H1 (cell line): Measurements from ENCODE around the gene LMX1B. TPM values are rescaled to one million over a fixed set of nuclear protein-coding genes. Genes with fewer than 3 reads are reported as not detected.
A peak's percentile ranks its signal among the peaks of the same experiment; 100 is the strongest.

Source experiments
- CTCF ChIA-PET: fragments of 300-600 bp; sonication (Branson Sonifier 250); formaldehyde crosslinking; loops from one replicate; lab custom pipeline; 2021; ENCODE audit not compliant: partially characterized antibody; lab: Charles Lee
- POLR2A ChIA-PET: fragments of 300-600 bp; sonication (Branson Sonifier 250); formaldehyde crosslinking; loops from one replicate; lab custom pipeline; 2021; ENCODE audit warnings: inconsistent platforms; ENCODE audit not compliant: partially characterized antibody; lab: Charles Lee
- DNase-seq, 2 experiments: peaks; one replicate each; pipeline versions ENCODE4 v3.0.0 to v3.0.0-alpha.2; 2010 to 2022; ENCODE audit warnings: low spot score in 2 of 2, low read depth in 1 of 2, mixed read lengths in 1 of 2
- FAIRE-seq: peaks from 2 replicates; lab custom pipeline; 2011; peaks lifted over from hg19 to GRCh38; lab: Jason Lieb, UNC
- H2AFZ ChIP-seq: 2 replicates; pipeline ENCODE4 v1.8.1; 2012; ENCODE audit warnings: low read length, inconsistent platforms
- H2AK5ac ChIP-seq: 2 replicates; pipeline ENCODE4 v1.6.1; 2013; ENCODE audit warnings: low read depth, low read length
- H2BK120ac ChIP-seq: replicated peaks from 2 replicates; pipeline ENCODE3; 2013; ENCODE audit warnings: low read depth, low read length, inconsistent platforms
- H2BK12ac ChIP-seq: 2 replicates; pipeline ENCODE4 v1.6.1; 2013; ENCODE audit warnings: low read depth, low read length
- H2BK15ac ChIP-seq: 2 replicates; pipeline ENCODE4 v1.6.1; 2013; ENCODE audit warnings: low read length
- H2BK20ac ChIP-seq: 2 replicates; pipeline ENCODE4 v1.6.1; 2013; ENCODE audit warnings: low read length
- H2BK5ac ChIP-seq: 2 replicates; pipeline ENCODE4 v1.6.1; 2013; ENCODE audit warnings: low read depth, low read length
- H3K14ac ChIP-seq: 2 replicates; pipeline ENCODE4 v1.6.1; 2013; ENCODE audit warnings: inconsistent platforms; ENCODE audit not compliant: insufficient read length
- H3K18ac ChIP-seq: 2 replicates; pipeline ENCODE4 v1.6.1; 2013; ENCODE audit warnings: low read length; ENCODE audit errors: extremely low read depth
- H3K23ac ChIP-seq: 2 replicates; pipeline ENCODE4 v1.6.1; 2013; ENCODE audit warnings: inconsistent platforms; ENCODE audit not compliant: insufficient read length
- H3K23me2 ChIP-seq: 2 replicates; pipeline ENCODE4 v1.6.1; 2013; ENCODE audit warnings: low read depth, low read length
- H3K27ac ChIP-seq: 2 replicates; pipeline ENCODE4 v1.6.1; 2011; ENCODE audit warnings: low read depth, low read length, inconsistent platforms
- H3K27me3 ChIP-seq, 4 experiments: replicated peaks in 1 of 4; 1 replicate in 1 of 4; 2 replicates in 3 of 4; pipeline versions ENCODE4 v1.6.1 to v1.8.1; 2011 to 2013; ENCODE audit warnings: low read length in 3 of 4, mild to moderate bottlenecking in 3 of 4, inconsistent platforms in 2 of 4, mixed read lengths in 2 of 4, moderate library complexity in 1 of 4; ENCODE audit not compliant: control insufficient read depth in 3 of 4, insufficient read depth in 3 of 4; ENCODE audit errors: extremely low read depth in 1 of 4
- H3K36me3 ChIP-seq, 4 experiments: 2 replicates each; pipeline versions ENCODE4 v1.6.1 to v1.8.1; 2011 to 2013; ENCODE audit warnings: mild to moderate bottlenecking in 4 of 4, low read length in 3 of 4, moderate library complexity in 2 of 4, control low read depth in 1 of 4, inconsistent platforms in 1 of 4; ENCODE audit not compliant: insufficient read depth in 4 of 4, control insufficient read depth in 2 of 4
- H3K4ac ChIP-seq: replicated peaks from 2 replicates; pipeline ENCODE3; 2013; ENCODE audit warnings: low read length, low read depth, mixed read lengths, inconsistent platforms; ENCODE audit not compliant: insufficient read length
- H3K4me1 ChIP-seq, 4 experiments: replicated peaks in 1 of 4; 1 replicate in 1 of 4; 2 replicates in 3 of 4; pipeline versions ENCODE4 v1.6.1 to v1.8.1; 2011 to 2013; ENCODE audit warnings: low read length in 3 of 4, inconsistent platforms in 2 of 4, mixed read lengths in 1 of 4; ENCODE audit not compliant: insufficient read depth in 4 of 4, control insufficient read depth in 3 of 4
- H3K4me2 ChIP-seq, 2 experiments: 2 replicates each; pipeline versions ENCODE4 v1.6.1 to v1.8.1; 2011 to 2013; ENCODE audit warnings: low read depth in 2 of 2, low read length in 2 of 2, control low read depth in 1 of 2, inconsistent platforms in 1 of 2, mild to moderate bottlenecking in 1 of 2; ENCODE audit not compliant: insufficient read depth in 1 of 2
- H3K4me3 ChIP-seq, 4 experiments: fragments of 200-600, 300-600 bp in 1 of 4; sonication (generic), shearing (Covaris generic), sonication (Bioruptor Twin) in 1 of 4; 2 replicates each; pipeline versions ENCODE4 v1.5.1 to v1.8.1; 2011 to 2016; ENCODE audit warnings: low read length in 4 of 4, low read depth in 3 of 4, control low read depth in 2 of 4, inconsistent platforms in 2 of 4, mild to moderate bottlenecking in 2 of 4, mixed read lengths in 1 of 4, moderate library complexity in 1 of 4; ENCODE audit not compliant: insufficient read depth in 2 of 4; ENCODE audit errors: extremely low read depth in 1 of 4
- H3K56ac ChIP-seq: replicated peaks from 2 replicates; pipeline ENCODE3; 2013; ENCODE audit warnings: low read depth, mild to moderate bottlenecking, mixed read lengths, low read length, inconsistent platforms; ENCODE audit not compliant: insufficient read length
- H3K79me1 ChIP-seq: 2 replicates; pipeline ENCODE4 v1.6.1; 2013; ENCODE audit warnings: low read depth, low read length, control low read depth
- H3K79me2 ChIP-seq, 2 experiments: 2 replicates each; pipeline versions ENCODE4 v1.6.1 to v1.8.1; 2012 to 2013; ENCODE audit warnings: low read length in 2 of 2, mild to moderate bottlenecking in 2 of 2, inconsistent platforms in 1 of 2; ENCODE audit not compliant: insufficient read depth in 2 of 2, control insufficient read depth in 1 of 2
- H3K9ac ChIP-seq, 4 experiments: replicated peaks in 1 of 4; 1 replicate in 1 of 4; 2 replicates in 3 of 4; pipeline versions ENCODE4 v1.6.1 to v1.8.1; 2011 to 2013; ENCODE audit warnings: low read depth in 3 of 4, low read length in 3 of 4, control low read depth in 2 of 4, mild to moderate bottlenecking in 2 of 4, moderate library complexity in 2 of 4, inconsistent platforms in 1 of 4; ENCODE audit errors: extremely low read depth in 1 of 4
- H3K9me3 ChIP-seq, 2 experiments: 2 replicates each; pipeline versions ENCODE4 v1.6.1 to v1.8.1; 2012 to 2013; ENCODE audit warnings: mild to moderate bottlenecking in 2 of 2, moderate library complexity in 2 of 2, control low read depth in 1 of 2, inconsistent platforms in 1 of 2, low read depth in 1 of 2, low read length in 1 of 2, mixed read lengths in 1 of 2; ENCODE audit not compliant: insufficient read depth in 2 of 2
- H4K20me1 ChIP-seq, 2 experiments: replicated peaks in 1 of 2; 2 replicates each; pipeline versions ENCODE3 to v1.8.1; 2011 to 2013; ENCODE audit warnings: inconsistent platforms in 2 of 2, low read length in 2 of 2, mild to moderate bottlenecking in 1 of 2; ENCODE audit not compliant: insufficient read depth in 2 of 2, control insufficient read depth in 1 of 2
- H4K5ac ChIP-seq: 2 replicates; pipeline ENCODE4 v1.6.1; 2013; ENCODE audit warnings: low read length, low read depth, mixed read lengths, inconsistent platforms; ENCODE audit not compliant: insufficient read length
- H4K8ac ChIP-seq: 2 replicates; pipeline ENCODE4 v1.8.0; 2013; ENCODE audit warnings: mild to moderate bottlenecking, moderate library complexity, low read length, inconsistent platforms; ENCODE audit not compliant: insufficient read depth; ENCODE audit errors: extremely low read depth
- H4K91ac ChIP-seq: replicated peaks from 2 replicates; pipeline ENCODE3; 2013; ENCODE audit warnings: low read length, mixed read lengths, inconsistent platforms; ENCODE audit not compliant: insufficient read length
- ASH2L ChIP-seq: fragments of 200-600, 300-600 bp; sonication (generic); IDR thresholded peaks from one replicate; pipeline ENCODE4 v1.7.1; 2017; ENCODE audit warnings: low read length
- BACH1 ChIP-seq: IDR thresholded peaks from 2 replicates; pipeline ENCODE4 v1.6.1; 2012; ENCODE audit warnings: low read length, improper control_type of control experiment
- CBX8 ChIP-seq: fragments of 300-800, 300-1000 bp; sonication (generic); IDR thresholded peaks from 2 replicates; pipeline ENCODE4 v1.7.1; 2016; ENCODE audit warnings: low read depth, low read length, borderline replicate concordance
- GTF2F1 ChIP-seq: IDR thresholded peaks from 2 replicates; pipeline ENCODE4 v1.6.1; 2012; ENCODE audit warnings: low read depth, low read length, improper control_type of control experiment, borderline replicate concordance
- SP4 ChIP-seq: IDR thresholded peaks from 2 replicates; pipeline ENCODE4 v1.6.1; 2012; ENCODE audit warnings: low read length, inconsistent platforms
- TAF1 ChIP-seq: IDR thresholded peaks from 2 replicates; pipeline ENCODE4 v1.6.1; 2011; ENCODE audit warnings: mild to moderate bottlenecking, low read depth, low read length
- TCF12 ChIP-seq: IDR thresholded peaks from 2 replicates; pipeline ENCODE4 v1.6.1; 2011; ENCODE audit warnings: low read depth, mild to moderate bottlenecking, low read length
- WGBS, 2 experiments: shearing (Covaris generic) in 1 of 2; methylation state at CpG; one replicate each; pipeline versions ENCODE4 v1.1.6 to v1.1.7; 2013 to 2015; ENCODE audit warnings: low lambda C conversion rate in 2 of 2, mixed read lengths in 2 of 2, inconsistent platforms in 1 of 2, low coverage in 1 of 2, missing lambda C conversion rate in 1 of 2; ENCODE audit not compliant: insufficient replicate concordance in 2 of 2, insufficient coverage in 1 of 2, insufficient read length in 1 of 2; ENCODE audit errors: extremely low coverage in 1 of 2, missing lambda C conversion rate in 1 of 2; 5-methylcytosine and 5-hydroxymethylcytosine counted together
- polyA plus RNA-seq, 7 experiments: library from polyadenylated mRNA; depleted of rRNA in 3 of 7; stranded (reverse) in 5 of 7; unstranded in 2 of 7; fragments of >200 nt in 5 of 7; fragments of 200-250 nt in 2 of 7; gene quantifications; 1 replicate in 5 of 7; 2 replicates in 1 of 7; 4 replicates in 1 of 7; pipeline versions ENCODE4 v1.2.1 to v1.2.3, GENCODE V29; 2011 to 2013; ENCODE audit warnings: missing spikeins in 2 of 7, mixed read lengths in 2 of 7
- total RNA-seq: library from RNA; stranded (reverse); fragmentation: NEBNext Ultra II Directional; extraction: Animal tissue kit (Norgen Biotek cat#: 25700); gene quantifications from 2 replicates; pipeline ENCODE4 v1.2.1, GENCODE V29; 2021
- TF ChIP-seq, protein P1 (sequence below), 3 experiments: IDR thresholded peaks; 1 replicate in 2 of 3; 2 replicates in 1 of 3; pipeline versions ENCODE4 v1.5.1 to v1.6.1; 2011; ENCODE audit warnings: low read length in 3 of 3, mild to moderate bottlenecking in 3 of 3, inconsistent platforms in 2 of 3, low read depth in 1 of 3, moderate library complexity in 1 of 3; ENCODE audit not compliant: insufficient read depth in 1 of 3; ENCODE audit errors: control extremely low read depth in 1 of 3
- TF ChIP-seq, protein P2 (sequence below): IDR thresholded peaks from 2 replicates; pipeline ENCODE4 v1.6.1; 2012; ENCODE audit warnings: inconsistent platforms

LMX1B gene
- total and polyA plus RNA-seq, 2 of the 8 experiments (the other 6 are each of a cell fraction or from before 2014, with no cell fraction given) = 0.09 to 0.37 TPM

DNA sequence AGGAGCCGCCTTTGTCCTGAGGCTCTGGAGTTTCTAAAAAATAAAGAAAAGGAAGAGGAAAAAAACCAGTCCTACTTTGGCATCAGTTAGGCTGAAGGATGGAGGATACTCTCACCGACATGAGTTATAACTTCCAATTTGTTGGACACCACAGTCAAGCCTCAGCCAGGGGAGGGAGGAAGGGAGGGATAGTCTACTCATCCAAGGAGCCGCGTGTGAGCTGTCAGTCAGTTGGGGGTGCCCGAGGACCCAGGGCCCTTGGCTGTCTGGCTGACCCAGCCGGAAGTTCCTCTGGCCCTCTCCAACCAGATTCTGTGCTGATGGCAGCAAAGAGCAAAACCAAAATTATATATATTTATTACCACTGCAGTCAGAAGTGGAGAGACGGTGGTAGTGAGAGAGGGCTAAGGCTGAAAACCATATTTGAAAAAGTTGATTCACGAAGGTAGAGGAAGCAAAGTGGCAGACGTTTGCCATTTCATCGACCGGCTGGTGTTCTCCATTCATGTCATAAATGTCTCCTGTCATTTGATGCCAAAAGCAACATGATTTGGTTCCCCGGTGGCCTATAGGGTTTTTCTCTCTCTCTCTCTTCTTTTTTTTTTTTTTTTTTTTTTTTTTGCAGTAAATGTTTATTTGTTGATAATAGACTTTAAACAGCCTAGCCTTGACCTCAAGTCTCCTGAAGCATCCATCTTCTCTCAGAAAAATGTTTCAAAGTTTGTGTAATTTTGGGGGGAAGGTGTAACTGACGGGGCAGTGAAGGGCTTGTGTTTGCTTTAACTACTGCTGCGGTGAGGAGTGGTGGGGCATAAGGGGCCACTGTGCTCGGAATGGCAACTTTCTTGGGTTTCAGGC lies 7.6 kb downstream of the LMX1B start:
- TF ChIP-seq TAF1 (no peak), BACH1 (no peak), SP4 (no peak), CBX8 (peak; percentile 70; the same call in 1 of the 2 replicates), GTF2F1 (no peak), TCF12 (0 out of 2 replicates have a peak, but pooled peaks have one; percentile 6), ASH2L (no peak)
- TF ChIP-seq, protein P1, sequence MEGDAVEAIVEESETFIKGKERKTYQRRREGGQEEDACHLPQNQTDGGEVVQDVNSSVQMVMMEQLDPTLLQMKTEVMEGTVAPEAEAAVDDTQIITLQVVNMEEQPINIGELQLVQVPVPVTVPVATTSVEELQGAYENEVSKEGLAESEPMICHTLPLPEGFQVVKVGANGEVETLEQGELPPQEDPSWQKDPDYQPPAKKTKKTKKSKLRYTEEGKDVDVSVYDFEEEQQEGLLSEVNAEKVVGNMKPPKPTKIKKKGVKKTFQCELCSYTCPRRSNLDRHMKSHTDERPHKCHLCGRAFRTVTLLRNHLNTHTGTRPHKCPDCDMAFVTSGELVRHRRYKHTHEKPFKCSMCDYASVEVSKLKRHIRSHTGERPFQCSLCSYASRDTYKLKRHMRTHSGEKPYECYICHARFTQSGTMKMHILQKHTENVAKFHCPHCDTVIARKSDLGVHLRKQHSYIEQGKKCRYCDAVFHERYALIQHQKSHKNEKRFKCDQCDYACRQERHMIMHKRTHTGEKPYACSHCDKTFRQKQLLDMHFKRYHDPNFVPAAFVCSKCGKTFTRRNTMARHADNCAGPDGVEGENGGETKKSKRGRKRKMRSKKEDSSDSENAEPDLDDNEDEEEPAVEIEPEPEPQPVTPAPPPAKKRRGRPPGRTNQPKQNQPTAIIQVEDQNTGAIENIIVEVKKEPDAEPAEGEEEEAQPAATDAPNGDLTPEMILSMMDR (IDR thresholded peaks at IDR 0.05; ENCODE audit: control extremely low read depth in 1 of 3, insufficient read depth in 1 of 3, low read depth in 1 of 3, low read length in 3 of 3) = no peak
- TF ChIP-seq, protein P2, sequence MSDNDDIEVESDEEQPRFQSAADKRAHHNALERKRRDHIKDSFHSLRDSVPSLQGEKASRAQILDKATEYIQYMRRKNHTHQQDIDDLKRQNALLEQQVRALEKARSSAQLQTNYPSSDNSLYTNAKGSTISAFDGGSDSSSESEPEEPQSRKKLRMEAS = no peak
- H2BK5ac ChIP-seq = no peak overlapping the region
- ChIA-PET CTCF (interaction anchor here (0.6 to 6.1 kb wide), 12 partner anchors 8 to 1135 kb away, joined by 3 to 41 read pairs (median 4); no protein-coding TSS in a partner anchor), POLR2A (interaction anchor here (2.9 kb wide), 1 partner anchor 8 kb away, joined by 14 read pairs; the partner anchor contains the start of gene LMX1B)
- H3K4me2 ChIP-seq = peak overlapping the region in 1 of 2 experiments; percentile 80; a peak in 1 of 4 replicates
- no peak overlapping the region for H2AFZ ChIP-seq
- no peaks in the 10 kb centered on the region for H3K79me1 ChIP-seq
- H4K20me1 ChIP-seq = peaks cover 2 to 24% of the 10 kb centered on the region in 2 experiments
- H4K8ac ChIP-seq = no peak overlapping the region
- H3K9ac ChIP-seq = no peak overlapping the region
- H3K4me1 ChIP-seq = peaks cover 10 to 59% (median 46%) of the 10 kb centered on the region in 4 experiments
- peaks cover 94 to 100% (median 100%) of the 10 kb centered on the region in 4 experiments for H3K27me3 ChIP-seq
- DNase-seq = no peak
- no peak overlapping the region for H3K18ac ChIP-seq
- no peak overlapping the region for H3K56ac ChIP-seq
- 14% methylated on average over 13 of the region's 15 CpGs; no CpG with 5 or more reads in 1 of the 2 experiments for WGBS, 2 experiments
- H4K91ac ChIP-seq = no peak overlapping the region
- no peak overlapping the region for H2BK20ac ChIP-seq
- no peak for FAIRE-seq
- no peak overlapping the region for H2AK5ac ChIP-seq
- no peaks in the 10 kb centered on the region for H3K9me3 ChIP-seq
- H3K4me3 ChIP-seq = peak overlapping the region in 1 of 4 experiments; percentile 18; a peak in 1 of 8 replicates
- H3K79me2 ChIP-seq = no peaks in the 10 kb centered on the region
- no peak overlapping the region for H3K23ac ChIP-seq
- no peak overlapping the region for H3K27ac ChIP-seq
- no peak overlapping the region for H2BK120ac ChIP-seq
- H2BK12ac ChIP-seq = no peak overlapping the region
- H2BK15ac ChIP-seq = 0 out of 2 replicates have a peak overlapping the region, but pooled peaks have one; percentile 29
- no peak overlapping the region for H3K14ac ChIP-seq
- H3K4ac ChIP-seq = no peak overlapping the region
- H3K36me3 ChIP-seq = no peaks in the 10 kb centered on the region; a peak in 1 of 8 replicates
- no peak overlapping the region for H4K5ac ChIP-seq
- H3K23me2 ChIP-seq = peaks cover 5% of the 10 kb centered on the region; the same call in 1 of the 2 replicates
